Neuronal stem cell (in vitro differentiated cells): ENCODE results near the gene PARD3.

Experiments
- DNase-seq: peaks from one replicate; pipeline ENCODE4 v3.0.0-alpha.2; 2013; ENCODE audit warnings: low spot score
- H2AFZ ChIP-seq: one replicate; pipeline ENCODE4 v1.6.1; 2013; ENCODE audit warnings: mild to moderate bottlenecking, low read length, inconsistent platforms
- H2AK5ac ChIP-seq: 2 replicates; pipeline ENCODE4 v1.6.1; 2013; ENCODE audit warnings: low read depth, mild to moderate bottlenecking, inconsistent platforms, low read length, moderate library complexity, mixed read lengths
- H2BK120ac ChIP-seq: 2 replicates; pipeline ENCODE4 v1.6.1; 2013; ENCODE audit warnings: low read depth, mild to moderate bottlenecking, inconsistent platforms, low read length, moderate library complexity, mixed read lengths
- H2BK12ac ChIP-seq: one replicate; pipeline ENCODE4 v1.6.1; 2013; ENCODE audit warnings: low read length, inconsistent platforms
- H2BK15ac ChIP-seq: 2 replicates; pipeline ENCODE4 v1.6.1; 2013; ENCODE audit warnings: mild to moderate bottlenecking, low read length, inconsistent platforms, mixed read lengths
- H2BK5ac ChIP-seq: one replicate; pipeline ENCODE4 v1.6.1; 2013; ENCODE audit warnings: inconsistent platforms, mild to moderate bottlenecking, low read length, moderate library complexity
- H3K14ac ChIP-seq: one replicate; pipeline ENCODE4 v1.6.1; 2013; ENCODE audit warnings: low read length, inconsistent platforms
- H3K18ac ChIP-seq: 2 replicates; pipeline ENCODE4 v1.6.1; 2013; ENCODE audit warnings: low read length, inconsistent platforms
- H3K23ac ChIP-seq: 2 replicates; pipeline ENCODE4 v1.6.1; 2013; ENCODE audit warnings: low read depth, mild to moderate bottlenecking, mixed read lengths, low read length, inconsistent platforms; ENCODE audit not compliant: poor library complexity
- H3K27ac ChIP-seq: replicated peaks from 3 replicates; pipeline ENCODE4 v1.5.1; 2013; ENCODE audit warnings: low read length, inconsistent platforms
- H3K27me3 ChIP-seq, 3 experiments: 2 replicates each; pipeline ENCODE4 v1.6.1; 2013; ENCODE audit warnings: low read length in 3 of 3, mild to moderate bottlenecking in 2 of 3, inconsistent platforms in 1 of 3, low read depth in 1 of 3, mixed read lengths in 1 of 3, moderate library complexity in 1 of 3; ENCODE audit not compliant: control insufficient read depth in 3 of 3, insufficient read depth in 3 of 3
- H3K36me3 ChIP-seq, 2 donors: replicated peaks in 1 of 2; 2 replicates each; pipeline ENCODE4 v1.6.1; 2013; ENCODE audit warnings: low read length in 2 of 2; ENCODE audit not compliant: control insufficient read depth in 2 of 2, insufficient read depth in 2 of 2
- H3K4ac ChIP-seq: 2 replicates; pipeline ENCODE4 v1.6.1; 2013; ENCODE audit warnings: inconsistent platforms, mild to moderate bottlenecking, low read length, moderate library complexity
- H3K4me1 ChIP-seq, 2 donors: 1 replicate in 1 of 2; 2 replicates in 1 of 2; pipeline ENCODE4 v1.6.1; 2013; ENCODE audit warnings: low read length in 2 of 2, low read depth in 1 of 2; ENCODE audit not compliant: control insufficient read depth in 2 of 2, insufficient read depth in 1 of 2
- H3K4me2 ChIP-seq: one replicate; pipeline ENCODE4 v1.6.1; 2013; ENCODE audit warnings: mild to moderate bottlenecking, low read length, inconsistent platforms; ENCODE audit not compliant: insufficient read depth, poor library complexity, severe bottlenecking
- H3K4me3 ChIP-seq, 2 donors: 2 replicates each; pipeline ENCODE4 v1.5.1; 2013; ENCODE audit warnings: low read length in 2 of 2, mild to moderate bottlenecking in 2 of 2, inconsistent platforms in 1 of 2, moderate library complexity in 1 of 2
- H3K79me1 ChIP-seq: one replicate; pipeline ENCODE4 v1.6.1; 2013; ENCODE audit warnings: low read depth, mild to moderate bottlenecking, inconsistent platforms, low read length, moderate library complexity
- H3K9ac ChIP-seq: one replicate; pipeline ENCODE4 v1.6.1; 2013; ENCODE audit warnings: mild to moderate bottlenecking, low read depth, low read length, inconsistent platforms; ENCODE audit not compliant: poor library complexity
- H3K9me3 ChIP-seq, 2 donors: replicated peaks in 1 of 2; 2 replicates each; pipeline versions ENCODE3 to v1.6.1; 2013; ENCODE audit warnings: low read length in 2 of 2, mild to moderate bottlenecking in 2 of 2, inconsistent platforms in 1 of 2, low read depth in 1 of 2, mixed read lengths in 1 of 2, moderate library complexity in 1 of 2; ENCODE audit not compliant: control insufficient read depth in 2 of 2, insufficient read depth in 1 of 2
- H4K8ac ChIP-seq: one replicate; pipeline ENCODE4 v1.6.1; 2013; ENCODE audit warnings: low read depth, mild to moderate bottlenecking, inconsistent platforms, low read length, moderate library complexity
- H4K91ac ChIP-seq: one replicate; pipeline ENCODE4 v1.6.1; 2013; ENCODE audit warnings: low read length, low read depth, mild to moderate bottlenecking, inconsistent platforms; ENCODE audit not compliant: poor library complexity
- WGBS, 2 donors: extraction: QIAGEN DNeasy Blood & Tissue Kit; methylation state at CpG; one replicate each; pipeline ENCODE4 v1.1.7; 2013; ENCODE audit warnings: missing lambda C conversion rate in 2 of 2, mixed read lengths in 1 of 2; ENCODE audit not compliant: insufficient read length in 2 of 2, insufficient replicate concordance in 1 of 2; ENCODE audit errors: extremely low coverage in 2 of 2; 5-methylcytosine and 5-hydroxymethylcytosine counted together

The PARD3 gene

DNA sequence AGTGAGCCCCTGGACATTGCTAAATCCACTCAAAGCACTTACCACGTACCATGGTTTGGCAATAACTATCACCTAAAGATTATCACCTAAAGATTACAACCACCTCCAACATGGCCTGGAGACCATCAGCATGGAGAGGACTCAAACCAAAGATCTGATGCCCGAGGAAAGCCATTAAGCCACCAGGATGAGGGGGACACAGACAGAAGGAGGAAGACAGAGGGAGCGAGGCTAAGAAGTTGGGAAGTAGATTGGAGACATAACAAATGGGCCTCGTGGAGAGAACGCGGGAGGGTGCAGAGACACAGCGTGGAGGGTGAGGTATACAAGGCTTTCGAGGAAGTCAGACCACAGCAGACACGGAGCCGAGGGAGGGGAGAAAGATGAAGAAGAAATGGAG, 700.2 kb downstream of the PARD3 start:
- no peak overlapping the region for H4K91ac ChIP-seq
- no peaks in the 10 kb centered on the region for H3K27me3 ChIP-seq
- H2BK12ac ChIP-seq = no peak overlapping the region
- H3K4me3 ChIP-seq = no peak overlapping the region
- no peak overlapping the region for H4K8ac ChIP-seq
- H3K27ac ChIP-seq = no peak overlapping the region
- H2AK5ac ChIP-seq = no peak overlapping the region
- H3K18ac ChIP-seq = no peak overlapping the region
- no peaks in the 10 kb centered on the region for H3K9me3 ChIP-seq
- no peak overlapping the region for H2AFZ ChIP-seq
- H3K4me2 ChIP-seq = no peak overlapping the region
- H3K4me1 ChIP-seq = peaks cover 4 to 9% of the 10 kb centered on the region in 2 donors
- no peak overlapping the region for H3K9ac ChIP-seq
- H2BK120ac ChIP-seq = no peak overlapping the region
- no peak overlapping the region for H3K14ac ChIP-seq
- H3K23ac ChIP-seq = no peak overlapping the region
- peaks cover 2% of the 10 kb centered on the region for H3K79me1 ChIP-seq
- no peak overlapping the region for H2BK15ac ChIP-seq
- no CpG with 5 or more reads among the region's 10 CpGs for WGBS, 2 donors
- peaks cover 3 to 18% of the 10 kb centered on the region in 2 donors for H3K36me3 ChIP-seq
- no peak overlapping the region for H3K4ac ChIP-seq
- DNase-seq = no peak
- no peak overlapping the region for H2BK5ac ChIP-seq

DNA sequence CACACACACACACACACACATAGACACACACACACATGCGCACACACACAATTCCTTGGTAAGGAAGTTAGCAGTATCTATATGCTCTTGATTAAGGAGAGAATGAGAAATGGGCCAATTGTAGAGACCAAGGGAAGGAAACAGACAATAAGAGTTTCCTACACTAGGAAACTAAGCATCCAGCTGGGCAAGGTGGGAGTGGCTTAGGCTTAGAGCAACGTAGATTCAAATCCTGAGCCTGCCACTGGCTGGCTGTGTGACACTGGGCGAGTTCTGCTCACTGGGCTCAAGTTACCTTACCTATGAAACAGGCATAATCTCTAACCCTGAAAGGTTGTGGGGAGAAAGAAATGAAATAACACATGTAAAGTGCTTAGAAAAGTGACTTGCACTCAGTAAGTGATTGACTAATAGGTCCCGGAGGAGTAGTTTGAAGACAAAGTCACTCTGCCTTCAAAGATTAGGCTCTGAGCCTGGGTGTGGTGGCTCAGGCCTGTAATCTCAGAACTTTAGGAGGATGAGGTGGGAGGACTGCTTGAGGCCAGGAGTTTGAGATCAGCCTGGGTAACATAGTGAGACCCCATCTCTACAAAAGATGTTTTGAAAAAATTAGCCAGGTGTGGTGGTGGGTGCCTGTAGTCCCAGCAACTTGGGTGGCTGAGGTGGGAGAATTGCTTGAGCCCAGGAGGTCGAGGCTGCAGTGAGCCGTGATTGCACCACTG, 701.4 kb downstream of the PARD3 start:
- no CpG with 5 or more reads among the region's 6 CpGs for WGBS, 2 donors
- H3K4me3 ChIP-seq = no peak overlapping the region
- no peak overlapping the region for H3K27ac ChIP-seq
- H3K4ac ChIP-seq = no peak overlapping the region
- no peak overlapping the region for H2BK15ac ChIP-seq
- no peak overlapping the region for H4K8ac ChIP-seq
- H3K4me1 ChIP-seq = peaks cover 4 to 9% of the 10 kb centered on the region in 2 donors
- H3K36me3 ChIP-seq = peaks cover 3 to 12% of the 10 kb centered on the region in 2 donors
- no peak overlapping the region for H3K9ac ChIP-seq
- no peaks in the 10 kb centered on the region for H3K79me1 ChIP-seq
- no peak overlapping the region for H3K18ac ChIP-seq
- H3K4me2 ChIP-seq = no peak overlapping the region
- no peaks in the 10 kb centered on the region for H3K27me3 ChIP-seq
- H2AFZ ChIP-seq = no peak overlapping the region
- H3K14ac ChIP-seq = no peak overlapping the region
- H2BK120ac ChIP-seq = no peak overlapping the region
- H4K91ac ChIP-seq = no peak overlapping the region
- no peak for DNase-seq
- H3K23ac ChIP-seq = no peak overlapping the region
- H2BK5ac ChIP-seq = no peak overlapping the region
- H3K9me3 ChIP-seq = no peaks in the 10 kb centered on the region
- no peak overlapping the region for H2BK12ac ChIP-seq
- no peak overlapping the region for H2AK5ac ChIP-seq

- WGBS, 2 donors = no CpG with 5 or more reads among the region's 6 CpGs
- Histone ChIP-seq H3K18ac (no peak overlapping the region), H3K27me3 (no peaks in the 10 kb centered on the region), H2BK5ac (no peak overlapping the region), H2AK5ac (no peak overlapping the region), H3K9me3 (no peaks in the 10 kb centered on the region), H3K9ac (no peak overlapping the region), H2BK15ac (no peak overlapping the region), H3K4me1 (peaks cover 4 to 9% of the 10 kb centered on the region in 2 donors), H3K36me3 (peaks cover 3 to 7% of the 10 kb centered on the region in 2 donors), H3K4me3 (no peak overlapping the region), H3K27ac (no peak overlapping the region), H3K4me2 (no peak overlapping the region), H4K8ac (no peak overlapping the region), H2BK120ac (no peak overlapping the region), H3K14ac (no peak overlapping the region), H2BK12ac (no peak overlapping the region), H4K91ac (no peak overlapping the region), H2AFZ (no peak overlapping the region), H3K4ac (no peak overlapping the region), H3K23ac (no peak overlapping the region), H3K79me1 (no peaks in the 10 kb centered on the region)
- no peak for DNase-seq
Observed at GRCh38 chr10:34112171-34112782, 702.8 kb downstream of the PARD3 start.

DNA sequence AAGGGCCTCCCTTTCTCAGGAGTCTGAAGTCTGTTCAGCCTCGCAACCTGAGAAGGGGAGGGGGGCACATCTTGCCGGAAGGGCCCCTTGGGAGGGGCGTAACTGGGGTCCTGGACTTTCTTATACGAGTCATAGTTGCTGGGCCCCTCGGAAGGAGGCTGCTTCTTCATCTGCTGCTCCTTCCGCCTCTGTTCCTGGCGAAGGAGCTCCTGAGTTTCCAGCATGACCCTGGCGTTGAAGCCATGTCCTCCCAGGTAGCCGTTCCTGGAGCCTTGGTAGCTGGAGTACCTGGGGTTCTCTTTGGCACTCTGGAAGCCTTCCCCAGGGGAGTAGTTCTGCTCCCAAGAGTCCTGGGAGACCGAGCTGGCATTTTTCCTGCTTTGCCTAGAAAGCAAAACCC, 703.9 kb downstream of the PARD3 start:
- H3K27me3 ChIP-seq = no peaks in the 10 kb centered on the region
- H4K91ac ChIP-seq = no peak overlapping the region
- H3K4me1 ChIP-seq = peaks cover 3 to 4% of the 10 kb centered on the region in 2 donors
- H2BK5ac ChIP-seq = no peak overlapping the region
- no peak overlapping the region for H3K9ac ChIP-seq
- no peak overlapping the region for H3K4ac ChIP-seq
- H2AFZ ChIP-seq = no peak overlapping the region
- no peak overlapping the region for H2BK15ac ChIP-seq
- no peak overlapping the region for H3K4me2 ChIP-seq
- DNase-seq = no peak
- H4K8ac ChIP-seq = no peak overlapping the region
- WGBS, 2 donors = no CpG with 5 or more reads among the region's 10 CpGs
- no peak overlapping the region for H3K4me3 ChIP-seq
- H2AK5ac ChIP-seq = no peak overlapping the region
- no peaks in the 10 kb centered on the region for H3K79me1 ChIP-seq
- no peaks in the 10 kb centered on the region for H3K9me3 ChIP-seq
- H3K14ac ChIP-seq = no peak overlapping the region
- no peak overlapping the region for H3K27ac ChIP-seq
- peaks cover 3 to 7% of the 10 kb centered on the region in 2 donors for H3K36me3 ChIP-seq
- H3K23ac ChIP-seq = no peak overlapping the region
- no peak overlapping the region for H2BK12ac ChIP-seq
- no peak overlapping the region for H2BK120ac ChIP-seq
- H3K18ac ChIP-seq = no peak overlapping the region
